HFF-Myc (cell line): ENCODE results near the gene UNC13B.

Source experiments
- DNase-seq: peaks from one replicate; pipeline ENCODE4 v3.0.0-alpha.2; 2011; ENCODE audit warnings: low read depth; ENCODE audit errors: extremely low read depth
- H3K4me3 ChIP-seq: replicated peaks from 2 replicates; pipeline ENCODE4 v1.5.1; 2011; ENCODE audit warnings: low read depth, mild to moderate bottlenecking, control low read depth, low read length
- CTCF ChIP-seq: IDR thresholded peaks from 2 replicates; pipeline ENCODE4 v1.5.1; 2012; ENCODE audit warnings: mild to moderate bottlenecking, low read depth, low read length, control low read depth; ENCODE audit errors: missing control alignments

UNC13B gene

GRCh38 chr9:35436933-35437332, 275.1 kb downstream of the UNC13B start:
- TF ChIP-seq CTCF: no peak
- no peak overlapping the region for H3K4me3 ChIP-seq
- no peak for DNase-seq

- H3K4me3 ChIP-seq: no peak overlapping the region
- no peak for DNase-seq
- TF ChIP-seq CTCF: no peak
Observed at GRCh38 chr9:35446012-35446411, 284.2 kb downstream of the UNC13B start.

- no peak for DNase-seq
- TF ChIP-seq CTCF: no peak
Observed at GRCh38 chr9:35448496-35448895, 286.7 kb downstream of the UNC13B start.

DNA sequence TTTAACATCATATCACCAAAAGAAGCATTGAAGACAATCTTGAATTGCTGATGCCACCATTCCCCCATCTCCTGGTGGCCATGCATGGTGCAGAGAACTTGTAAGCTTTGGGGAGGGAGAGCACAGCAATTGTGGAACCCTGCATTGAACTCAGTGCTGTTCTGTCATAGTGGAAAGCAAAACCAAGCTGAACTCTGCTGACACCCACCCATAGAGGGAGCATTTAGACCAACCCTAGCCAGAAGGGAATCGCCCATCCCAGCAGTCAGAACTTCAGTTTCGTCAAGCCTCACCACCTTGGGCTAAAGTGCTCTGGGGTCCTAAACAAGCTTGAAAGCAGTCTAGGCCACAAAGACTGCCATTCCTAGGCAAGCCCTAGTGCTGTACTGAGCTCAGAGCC, 290.7 kb downstream of the UNC13B start:
- H3K4me3 ChIP-seq: no peak overlapping the region
- no peak for DNase-seq
- TF ChIP-seq CTCF: peak; percentile 39

More at GRCh38 chr9:35448496-35448895, 286.7 kb downstream of the UNC13B start:
- no peak overlapping the region for H3K4me3 ChIP-seq

DNA sequence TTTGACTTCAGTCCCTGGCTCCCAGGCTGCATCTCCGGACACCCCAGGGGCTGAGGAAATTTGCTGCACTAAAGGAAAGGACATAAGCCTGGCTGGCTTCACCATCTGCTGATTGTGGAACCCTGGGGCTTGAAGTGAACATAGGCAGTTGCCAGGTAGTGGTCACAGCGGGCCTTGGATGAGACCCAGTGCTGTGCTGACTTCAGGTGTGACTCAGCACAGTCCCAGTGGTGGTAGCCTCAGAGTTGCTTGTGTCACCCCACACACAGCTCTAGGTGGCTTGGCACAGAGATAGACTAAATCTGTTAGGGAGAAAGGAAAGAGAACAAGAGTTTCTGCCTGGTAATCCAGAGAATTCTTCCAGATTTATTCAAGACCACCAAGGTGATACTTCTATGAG, 292.0 kb downstream of the UNC13B start:
- DNase-seq: no peak
- no peak for TF ChIP-seq CTCF
- H3K4me3 ChIP-seq: no peak overlapping the region
